MCF 10A (cell line): Measurements from ENCODE around the gene GIPC1. TPM values are rescaled to one million over a fixed set of nuclear protein-coding genes. Genes with fewer than 3 reads are reported as not detected.

Source experiments
- BruUV-seq: library from RNA; stranded (reverse); fragments of 400-500 nt; replicated peaks from 2 replicates; lab custom pipeline; 2021; lab: Mats Ljungman, UMichigan
- CTCF ChIA-PET: fragments of 300-600 bp; sonication (Branson Sonifier 250); formaldehyde crosslinking; extraction: SDS; loops from one replicate; lab custom pipeline; 2021; ENCODE audit warnings: antibody characterized with exemption, inconsistent platforms; lab: Yijun Ruan, JAX
- POLR2A ChIA-PET: fragments of 300-600, 350-650 bp; sonication (Branson Sonifier 250); formaldehyde crosslinking; extraction: SDS; loops from one replicate; lab custom pipeline; 2020; ENCODE audit warnings: antibody characterized with exemption, inconsistent platforms; lab: Yijun Ruan, JAX
- DNase-seq: peaks from one replicate; pipeline ENCODE4 v3.0.0-alpha.2; 2018; ENCODE audit not compliant: unreplicated experiment
- H3K27ac Mint-ChIP-seq: one replicate; pipeline ENCODE4 v1.8.0; 2022; ENCODE audit warnings: mild to moderate bottlenecking, low read depth, mixed read lengths; ENCODE audit not compliant: unreplicated experiment
- H3K27me3 Mint-ChIP-seq: one replicate; pipeline ENCODE4 v1.8.0; 2022; ENCODE audit warnings: mixed read lengths; ENCODE audit not compliant: insufficient read depth, unreplicated experiment
- H3K36me3 Mint-ChIP-seq: one replicate; pipeline ENCODE4 v1.8.0; 2022; ENCODE audit warnings: mild to moderate bottlenecking, moderate library complexity, mixed read lengths; ENCODE audit not compliant: insufficient read depth, unreplicated experiment
- H3K4me1 Mint-ChIP-seq: one replicate; pipeline ENCODE4 v1.8.0; 2022; ENCODE audit warnings: mixed read lengths; ENCODE audit not compliant: insufficient read depth, unreplicated experiment
- H3K4me3 Mint-ChIP-seq: one replicate; pipeline ENCODE4 v1.8.0; 2022; ENCODE audit warnings: mild to moderate bottlenecking, moderate library complexity, mixed read lengths; ENCODE audit not compliant: unreplicated experiment
- H3K9me3 Mint-ChIP-seq: one replicate; pipeline ENCODE4 v1.8.0; 2022; ENCODE audit warnings: mixed read lengths; ENCODE audit not compliant: unreplicated experiment
- CTCF ChIP-seq: fragments of 200-600 bp; IDR thresholded peaks from one replicate; pipeline ENCODE4 v1.8.0; 2022; ENCODE audit warnings: antibody characterized with exemption, mild to moderate bottlenecking; ENCODE audit not compliant: unreplicated experiment
- intact Hi-C: fragments of 100-400 bp; cut with micrococcal nuclease; formaldehyde crosslinking; loops from 2 replicates; pipeline ENCODE4 v1.14.1; 2022
- total RNA-seq: library from RNA; stranded (reverse); gene quantifications from 2 replicates; pipeline ENCODE4 v1.2.3, GENCODE V29; 2022

The GIPC1 gene
- total RNA-seq, 1 experiment from 2014 or later: 108 TPM

DNA sequence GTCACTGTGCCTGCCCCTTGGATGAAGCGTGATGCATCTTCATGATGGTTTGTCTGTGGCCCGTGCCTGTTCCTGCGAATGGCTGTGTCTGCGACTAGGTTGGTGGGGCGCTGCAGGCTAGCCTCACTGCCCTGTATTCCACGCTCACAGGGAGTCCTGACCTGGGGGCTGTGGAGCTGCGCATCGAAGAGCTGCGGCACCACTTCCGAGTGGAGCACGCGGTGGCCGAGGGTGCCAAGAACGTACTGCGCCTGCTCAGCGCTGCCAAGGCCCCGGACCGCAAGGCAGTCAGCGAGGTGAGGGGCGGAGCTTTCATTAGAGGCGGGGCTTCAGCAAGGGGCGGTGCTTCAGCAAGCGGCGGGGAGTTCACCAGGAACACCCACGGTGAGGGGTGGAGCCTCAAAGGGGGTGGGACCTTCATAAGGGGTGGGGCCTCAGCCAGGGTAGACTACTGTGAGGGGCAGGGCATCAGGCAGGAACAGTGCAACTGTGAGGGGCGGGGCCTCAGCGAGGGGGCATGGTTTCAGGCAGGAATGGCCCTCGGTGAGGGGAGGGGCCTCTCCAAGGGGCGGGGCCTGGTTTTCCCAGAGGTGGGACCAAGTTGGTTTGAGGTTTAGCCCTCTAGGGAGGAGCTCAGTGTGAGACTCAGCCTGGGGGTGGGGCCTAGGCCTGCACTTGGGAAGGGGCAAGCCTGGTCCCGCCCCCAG is 45.6 kb downstream of the GIPC1 start:
- no TSS peak for BruUV-seq
- no peak overlapping the region for H3K27ac Mint-ChIP-seq
- ChIA-PET CTCF (no interaction called here), POLR2A (interaction anchor here (0.6 kb wide), 1 partner anchor 13 kb away, joined by 5 read pairs; no protein-coding TSS in a partner anchor)
- peaks cover 6% of the 10 kb centered on the region for H3K4me1 Mint-ChIP-seq
- no peaks in the 10 kb centered on the region for H3K27me3 Mint-ChIP-seq
- no peaks in the 10 kb centered on the region for H3K9me3 Mint-ChIP-seq
- H3K4me3 Mint-ChIP-seq: no peak overlapping the region
- no peak for TF ChIP-seq CTCF
- intact Hi-C loops: no loop called here
- peaks cover 79% of the 10 kb centered on the region for H3K36me3 Mint-ChIP-seq
- DNase-seq: peak; percentile 46

GRCh38 chr19:14449321-14449720 is 46.6 kb downstream of the GIPC1 start:
- CTCF ChIA-PET: no interaction called here
- Mint-ChIP-seq H3K9me3 (no peaks in the 10 kb centered on the region), H3K27ac (no peak overlapping the region), H3K27me3 (no peaks in the 10 kb centered on the region), H3K36me3 (peaks cover 79% of the 10 kb centered on the region), H3K4me1 (peaks cover 6% of the 10 kb centered on the region), H3K4me3 (no peak overlapping the region)
- no peak for TF ChIP-seq CTCF
- POLR2A ChIA-PET: no interaction called here
- intact Hi-C loops: no loop called here
- BruUV-seq: no TSS peak
- DNase-seq: no peak

DNA sequence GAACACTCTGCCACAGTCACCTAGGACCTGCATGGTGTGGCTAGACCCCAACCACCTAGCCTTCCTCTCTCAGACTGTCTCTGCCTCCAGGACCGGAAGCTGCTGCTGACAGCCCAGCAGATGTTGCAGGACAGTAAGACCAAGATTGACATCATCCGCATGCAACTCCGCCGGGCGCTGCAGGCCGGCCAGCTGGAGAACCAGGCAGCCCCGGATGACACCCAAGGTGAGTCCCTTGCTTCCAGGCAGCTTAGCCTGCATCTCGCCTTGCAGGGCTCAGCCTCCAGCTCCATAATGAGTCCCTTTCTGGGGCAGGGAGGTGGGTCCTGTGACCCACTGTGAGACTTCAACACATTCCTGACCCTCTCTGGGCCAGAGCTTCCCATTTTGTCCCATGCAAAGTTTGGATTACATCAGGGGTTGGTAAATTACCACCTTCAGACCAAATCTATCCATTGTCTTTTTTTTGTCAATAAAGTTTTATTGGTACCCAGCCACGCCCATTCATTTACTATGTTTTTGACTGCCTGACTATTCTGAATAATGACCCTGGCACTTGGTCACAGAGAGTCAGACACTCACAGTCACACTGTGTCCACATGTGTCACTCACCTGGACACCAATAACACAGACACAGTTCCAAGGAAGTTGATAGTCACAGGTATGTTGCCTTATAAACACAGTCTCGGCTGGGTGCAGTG is 49.4 kb downstream of the GIPC1 start:
- peaks cover 83% of the 10 kb centered on the region for H3K36me3 Mint-ChIP-seq
- ChIA-PET CTCF (interaction anchor here (0.6 to 1.0 kb wide), 2 partner anchors 36 to 805 kb away, joined by 3 to 4 read pairs; no protein-coding TSS in a partner anchor), POLR2A (interaction anchor here (0.9 kb wide), 1 partner anchor 70 kb away, joined by 3 read pairs; no protein-coding TSS in a partner anchor)
- DNase-seq: no peak
- TF ChIP-seq CTCF: no peak
- H3K27ac Mint-ChIP-seq: no peak overlapping the region
- no peak overlapping the region for H3K4me3 Mint-ChIP-seq
- no peaks in the 10 kb centered on the region for H3K27me3 Mint-ChIP-seq
- no TSS peak for BruUV-seq
- H3K9me3 Mint-ChIP-seq: no peaks in the 10 kb centered on the region
- intact Hi-C loops: no loop called here
- H3K4me1 Mint-ChIP-seq: peaks cover 6% of the 10 kb centered on the region

GRCh38 chr19:14443632-14444216 is 52.2 kb downstream of the GIPC1 start:
- Mint-ChIP-seq H3K4me3 (no peak overlapping the region), H3K27ac (no peak overlapping the region), H3K36me3 (peaks cover 76% of the 10 kb centered on the region), H3K27me3 (no peaks in the 10 kb centered on the region), H3K4me1 (no peaks in the 10 kb centered on the region), H3K9me3 (no peaks in the 10 kb centered on the region)
- ChIA-PET POLR2A (no interaction called here), CTCF (no interaction called here)
- intact Hi-C loops: no loop called here
- no TSS peak for BruUV-seq
- no peak for DNase-seq
- no peak for TF ChIP-seq CTCF
